Heart left ventricle (tissue), 13 donors: Measurements from ENCODE around the gene C10orf62.
"Not testable (repeated sequence)": the region's sequence is repeated elsewhere in the genome, so short reads cannot be mapped to it uniquely, and the experiment has no call there.

ENCODE experiments used
- POLR2A ChIP-seq, 2 donors: fragments of 450-650 bp; IDR thresholded peaks; one replicate each; pipeline ENCODE4 v1.6.1; 2017; ENCODE audit warnings: antibody characterized with exemption in 2 of 2, mild to moderate bottlenecking in 2 of 2, moderate library complexity in 2 of 2
- TF ChIP-seq, protein P1 (sequence below), 12 donors: fragments of 200-600 bp; sonication (generic) in 4 of 12; IDR thresholded peaks; one replicate each; pipeline versions ENCODE4 v1.5.0 to v1.8.0; 2018 to 2022; ENCODE audit warnings: antibody characterized with exemption in 12 of 12, mild to moderate bottlenecking in 5 of 12
- donor health status: ischemic (EF 13 %, LVEDD 7.1; RV severe dilation, severe dysfunction).
- donor health status: DM: no; HTN: yes; CAD: no.
- donor health status: DM: no; HTN: no; CAD: no.
- donor health status: ischemic (EF 25% LVEDD 6.9; RV normal size, moderate dysfunction).
- donor health status: ischemic (EF 25% LVEDD 5.7; RV mildly dilated, moderate dysfunction).
- donor health status: ischemic (EF 35%, LVEDD 5.7; RV mildly dilated, moderate dysfunction).
- donor health status: nonischemic (EF 11% LVEDD 7.7; RV severe dilation, severe dysfunction).
- donor health status: DM: yes; HTN: yes; CAD: no.
- donor health status: PGD.
- donor health status: ischemic (EF 29% LVEDD 5.4; RV normal size, mild dysfunction).
- donor health status: nonischemic (EF 23%, LVEDD 6.1; RV moderate dilation, normal function).

DNA sequence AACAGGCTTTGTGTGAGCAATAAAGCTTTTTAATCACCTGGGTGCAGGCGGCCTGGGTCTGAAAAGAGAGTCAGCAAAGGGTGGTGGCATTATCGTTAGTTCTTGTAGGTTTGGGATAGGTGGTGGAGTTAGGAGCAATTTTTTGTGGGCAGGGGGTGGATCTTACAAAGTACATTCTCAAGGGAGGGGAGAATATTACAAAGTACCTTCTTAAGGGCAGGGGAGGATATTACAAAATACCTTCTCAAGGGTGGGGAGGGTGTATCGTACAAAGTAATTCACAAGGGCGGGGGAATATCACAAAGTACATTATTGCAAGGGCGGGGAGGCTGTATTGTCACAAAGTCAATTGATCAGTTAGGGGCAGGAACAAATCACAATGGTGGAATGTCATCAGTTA lies 27.2 kb upstream of the C10orf62 start:
- TF ChIP-seq, protein P1, sequence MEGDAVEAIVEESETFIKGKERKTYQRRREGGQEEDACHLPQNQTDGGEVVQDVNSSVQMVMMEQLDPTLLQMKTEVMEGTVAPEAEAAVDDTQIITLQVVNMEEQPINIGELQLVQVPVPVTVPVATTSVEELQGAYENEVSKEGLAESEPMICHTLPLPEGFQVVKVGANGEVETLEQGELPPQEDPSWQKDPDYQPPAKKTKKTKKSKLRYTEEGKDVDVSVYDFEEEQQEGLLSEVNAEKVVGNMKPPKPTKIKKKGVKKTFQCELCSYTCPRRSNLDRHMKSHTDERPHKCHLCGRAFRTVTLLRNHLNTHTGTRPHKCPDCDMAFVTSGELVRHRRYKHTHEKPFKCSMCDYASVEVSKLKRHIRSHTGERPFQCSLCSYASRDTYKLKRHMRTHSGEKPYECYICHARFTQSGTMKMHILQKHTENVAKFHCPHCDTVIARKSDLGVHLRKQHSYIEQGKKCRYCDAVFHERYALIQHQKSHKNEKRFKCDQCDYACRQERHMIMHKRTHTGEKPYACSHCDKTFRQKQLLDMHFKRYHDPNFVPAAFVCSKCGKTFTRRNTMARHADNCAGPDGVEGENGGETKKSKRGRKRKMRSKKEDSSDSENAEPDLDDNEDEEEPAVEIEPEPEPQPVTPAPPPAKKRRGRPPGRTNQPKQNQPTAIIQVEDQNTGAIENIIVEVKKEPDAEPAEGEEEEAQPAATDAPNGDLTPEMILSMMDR (IDR thresholded peaks at IDR 0.05) = not testable (repeated sequence)
- not testable (repeated sequence) for TF ChIP-seq POLR2A (IDR thresholded peaks at IDR 0.05)
